WTC11 (cell line): Measurements from ENCODE around the gene IGSF11.

ENCODE experiments used
- CTCF ChIP-seq: fragments of 200-600 bp; IDR thresholded peaks from 2 replicates; pipeline ENCODE4 v1.8.0; 2022; ENCODE audit warnings: antibody characterized with exemption
- E2F4 ChIP-seq: sonication (generic); formaldehyde crosslinking; IDR thresholded peaks from 2 replicates; pipeline ENCODE4 v1.8.1; 2022; ENCODE audit warnings: low read depth, mild to moderate bottlenecking, moderate library complexity, missing genetic modification reagents, borderline replicate concordance
- SP1 ChIP-seq: sonication (generic); formaldehyde crosslinking; conservative IDR thresholded peaks from 2 replicates; pipeline ENCODE4 v1.8.1; 2022; ENCODE audit warnings: missing genetic modification reagents
- STAT6 ChIP-seq: sonication (generic); formaldehyde crosslinking; conservative IDR thresholded peaks from 2 replicates; pipeline ENCODE4 v1.8.1; 2023; ENCODE audit warnings: mild to moderate bottlenecking, low read depth, missing genetic modification reagents, moderate library complexity
- TEAD4 ChIP-seq: sonication (generic); formaldehyde crosslinking; IDR thresholded peaks from 2 replicates; pipeline ENCODE4 v1.8.0; 2022; ENCODE audit warnings: mild to moderate bottlenecking, missing genetic modification reagents
- ZNF423 ChIP-seq: fragments of 250-450 bp; sonication (Bioruptor Pico); IDR thresholded peaks from 2 replicates; pipeline ENCODE4 v2.1.2; 2022; ENCODE audit warnings: mild to moderate bottlenecking, moderate library complexity

- no peak for TF ChIP-seq CTCF
- TF ChIP-seq SP1 (CRISPR knock-in tag) = no peak
- TF ChIP-seq STAT6 (CRISPR knock-in tag) = no peak
- TF ChIP-seq TEAD4 = no peak
- TF ChIP-seq ZNF423 (CRISPR knock-in tag) = no peak
- no peak for TF ChIP-seq E2F4 (CRISPR knock-in tag)
Measured at GRCh38 chr3:118988198-118989130, 46.2 kb downstream of the IGSF11 start.
